ENCODE results near the gene ADAM10. TPM values are rescaled to one million over a fixed set of nuclear protein-coding genes. Genes with fewer than 3 reads are reported as not detected.
A peak's percentile ranks its signal among the peaks of the same experiment; 100 is the strongest.
"Not testable (repeated sequence)": the region's sequence is repeated elsewhere in the genome, so short reads cannot be mapped to it uniquely, and the experiment has no call there.

The ADAM10 gene
- total RNA-seq, 1 experiment from 2014 or later, result 143 TPM

- no peak for DNase-seq (ENCODE audit: low read depth)
Observed at GRCh38 chr15:58611731-58612676, 137.5 kb downstream of the ADAM10 start.

DNA sequence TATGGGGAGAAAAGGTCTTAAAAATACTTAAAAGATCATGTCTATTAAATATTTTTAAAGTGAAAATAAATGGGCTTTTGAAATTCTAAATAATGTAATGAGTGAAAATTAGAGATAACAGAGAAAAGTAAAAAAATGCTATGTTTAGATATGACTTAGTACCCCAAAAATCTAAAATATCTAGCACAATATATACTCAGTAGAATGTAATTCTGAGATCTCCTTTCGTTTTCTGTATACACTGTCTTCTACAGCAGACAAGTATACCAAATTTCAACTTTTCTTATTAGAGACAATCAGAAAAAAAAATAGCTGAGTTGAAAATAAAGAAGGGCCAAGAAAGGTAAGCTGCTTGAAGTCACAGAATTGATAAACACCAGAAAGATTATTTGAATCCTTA lies 140.8 kb downstream of the ADAM10 start:
- DNase-seq (ENCODE audit: low read depth), result no peak

DNA sequence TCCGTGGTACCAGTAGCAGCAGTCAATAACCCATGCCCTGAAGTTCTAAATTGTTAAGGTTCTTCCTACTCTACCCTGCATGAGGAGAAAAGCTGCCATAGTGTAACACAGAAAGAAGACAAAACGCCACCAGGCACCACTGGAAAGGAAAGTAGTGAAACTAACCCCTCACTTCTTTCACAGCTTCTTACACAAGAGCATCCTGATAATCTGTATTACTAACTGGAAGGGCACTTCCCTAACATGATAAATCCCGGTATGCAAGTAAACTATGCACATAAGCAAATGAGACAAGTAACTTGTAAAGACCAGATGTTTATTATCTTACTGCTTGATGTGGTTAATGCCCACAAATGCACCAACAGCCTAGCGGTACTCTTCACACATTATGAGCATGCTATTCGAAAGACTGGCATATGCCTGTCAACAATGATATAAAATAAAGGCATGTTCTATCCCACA lies 141.3 kb downstream of the ADAM10 start:
- DNase-seq (ENCODE audit: low read depth), result peak; percentile 19

GRCh38 chr15:58606577-58607080 lies 142.9 kb downstream of the ADAM10 start:
- DNase-seq (ENCODE audit: low read depth), result no peak

GRCh38 chr15:58605931-58606530 lies 143.5 kb downstream of the ADAM10 start:
- no peak for DNase-seq (ENCODE audit: low read depth)

DNA sequence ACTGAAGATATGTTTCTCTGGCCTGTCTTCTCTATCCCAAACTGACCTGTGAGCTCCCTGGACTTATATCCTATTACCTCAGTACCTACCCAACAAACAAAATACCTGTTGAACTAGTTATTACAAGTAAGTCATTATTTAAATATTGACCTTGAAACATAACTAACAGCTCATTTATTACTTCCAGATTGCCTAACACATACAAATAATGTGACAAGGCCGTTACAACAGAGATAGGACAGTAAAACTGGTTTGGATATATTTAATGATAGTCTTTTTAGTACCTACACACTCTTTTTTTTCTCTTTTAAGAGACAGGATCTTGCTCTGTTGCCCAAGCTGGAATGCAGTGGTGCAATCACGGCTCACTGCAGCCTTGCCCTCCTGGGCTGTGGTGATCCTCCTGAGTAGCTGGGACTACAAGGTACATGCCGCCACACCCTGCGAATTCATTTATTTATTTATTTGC lies 145.0 kb downstream of the ADAM10 start:
- no peak for DNase-seq (ENCODE audit: low read depth)

DNA sequence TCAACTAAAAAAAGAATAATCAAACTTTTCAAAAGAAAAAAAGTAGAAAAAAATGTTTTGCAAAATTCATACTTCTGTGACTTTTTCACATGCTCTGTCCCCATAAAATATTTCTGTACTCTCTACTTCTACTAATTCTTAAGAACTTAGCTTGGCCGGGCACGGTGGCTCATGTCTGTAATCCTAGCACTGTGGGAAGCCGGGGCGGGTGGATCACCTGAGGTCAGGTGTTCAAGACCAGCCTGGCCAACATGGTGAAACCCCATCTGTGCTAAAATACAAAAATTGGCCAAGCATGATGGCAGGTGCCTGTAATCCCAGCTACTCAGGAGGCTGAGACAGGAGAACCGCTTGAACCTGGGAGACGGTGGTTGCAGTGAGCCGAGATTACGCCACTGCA lies 145.6 kb downstream of the ADAM10 start:
- DNase-seq (ENCODE audit: low read depth), result not testable (repeated sequence)

DNA sequence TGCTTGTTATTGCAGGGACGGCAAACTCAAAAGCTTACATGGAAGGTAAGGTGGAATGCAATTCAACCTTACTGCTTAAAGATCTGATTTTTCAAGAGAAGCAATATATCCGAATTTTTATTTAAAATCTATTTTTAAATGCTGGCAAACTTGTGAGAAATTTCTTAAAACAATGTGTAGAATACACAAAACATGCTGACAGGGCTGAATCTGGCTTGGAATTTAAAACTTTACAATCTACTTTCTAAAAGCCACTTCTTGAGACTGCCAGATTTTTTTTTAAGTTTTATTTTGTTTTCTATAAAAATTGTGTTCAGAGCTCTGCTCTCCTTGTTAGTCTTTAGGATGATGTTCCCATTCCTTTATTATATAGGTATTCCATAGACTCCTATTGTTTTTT lies 146.7 kb downstream of the ADAM10 start:
- no peak for DNase-seq (ENCODE audit: low read depth)

DNA sequence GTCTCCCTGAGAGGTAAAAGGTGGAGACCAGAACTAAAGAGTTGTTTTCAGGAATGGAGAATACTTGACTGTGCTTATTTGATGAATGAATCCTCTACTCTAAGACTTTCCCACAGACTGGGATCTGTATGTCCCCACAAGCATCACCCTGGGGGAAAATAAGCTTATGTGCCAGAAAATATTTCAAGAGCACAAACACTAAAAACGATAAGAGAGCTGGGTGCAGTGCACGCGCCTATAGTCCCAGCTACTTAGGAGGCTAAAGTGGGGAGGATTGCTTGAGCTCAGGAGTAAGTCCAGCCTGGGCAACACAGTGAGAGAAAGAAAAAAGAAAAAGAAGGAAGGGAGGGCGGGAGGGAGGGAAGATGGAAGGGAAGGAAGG lies 150.7 kb downstream of the ADAM10 start:
- DNase-seq (ENCODE audit: low read depth), result no peak

DNA sequence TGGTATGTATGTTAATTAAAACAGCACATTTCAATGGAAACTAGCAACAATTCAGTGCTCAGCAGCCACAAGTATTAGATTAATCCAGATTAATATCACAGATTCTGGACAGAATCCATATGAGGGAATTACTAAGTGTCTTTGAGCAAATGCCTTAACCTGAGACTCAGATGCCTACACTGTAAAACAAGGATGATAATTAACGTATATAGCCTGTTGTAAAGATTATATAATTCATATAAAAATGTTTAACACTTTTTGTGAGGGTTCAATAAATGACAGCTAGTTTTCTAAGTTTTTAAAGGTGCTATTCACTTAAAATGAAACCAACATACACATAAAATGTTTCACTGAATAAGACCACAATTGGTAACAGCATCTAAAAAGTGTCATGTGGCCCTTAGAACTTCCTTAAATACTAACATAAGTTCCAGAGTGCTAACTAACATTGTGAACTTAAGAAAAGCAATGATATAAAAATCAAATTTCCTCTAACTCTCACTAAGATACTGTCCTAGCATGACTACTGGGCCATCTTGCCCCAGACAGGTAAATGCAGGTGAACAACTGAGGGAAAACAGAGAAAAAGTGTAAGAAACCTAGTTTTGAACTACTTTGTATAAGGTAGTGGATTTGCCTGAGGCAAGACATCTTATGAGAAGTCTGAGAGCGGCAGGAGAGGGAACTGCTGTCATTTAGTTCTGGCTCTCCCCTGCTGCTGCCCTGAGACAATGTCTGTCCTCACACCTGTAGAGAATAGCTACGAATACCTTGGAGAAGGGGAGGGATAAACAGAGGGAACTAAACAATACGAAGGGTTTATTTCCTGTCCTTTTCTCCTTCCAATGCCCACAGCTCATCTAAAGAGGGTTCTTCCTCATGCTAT lies 151.3 kb downstream of the ADAM10 start:
- DNase-seq (ENCODE audit: low read depth), result no peak

GRCh38 chr15:58595516-58596263 lies 153.8 kb downstream of the ADAM10 start:
- DNase-seq (ENCODE audit: low read depth), result no peak

- no peak for DNase-seq (ENCODE audit: low read depth)
Observed at GRCh38 chr15:58594898-58595297, 154.6 kb downstream of the ADAM10 start.

GRCh38 chr15:58593870-58594269 lies 155.6 kb downstream of the ADAM10 start:
- DNase-seq (ENCODE audit: low read depth), result no peak

DNA sequence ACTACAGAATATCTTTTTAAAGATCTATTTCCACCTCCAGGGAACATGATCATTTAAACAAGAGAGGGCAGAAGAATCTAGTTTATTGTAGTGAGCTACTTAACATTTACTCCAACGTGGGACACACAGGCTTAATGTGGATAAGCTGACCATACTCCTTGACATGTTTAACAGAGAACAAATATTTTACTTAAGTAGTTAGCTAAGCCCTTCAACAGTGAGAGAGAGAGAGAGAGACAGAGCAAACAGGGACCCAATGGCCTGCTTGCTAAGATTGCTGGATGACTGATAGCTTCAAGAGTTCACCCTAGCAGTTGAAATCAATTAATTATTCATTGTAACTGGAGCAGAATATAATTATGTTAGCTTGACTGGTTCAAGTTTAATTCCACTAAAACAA lies 158.6 kb downstream of the ADAM10 start:
- no peak for DNase-seq (ENCODE audit: low read depth)

GRCh38 chr15:58590236-58590635 lies 159.3 kb downstream of the ADAM10 start:
- no peak for DNase-seq (ENCODE audit: low read depth)

DNA sequence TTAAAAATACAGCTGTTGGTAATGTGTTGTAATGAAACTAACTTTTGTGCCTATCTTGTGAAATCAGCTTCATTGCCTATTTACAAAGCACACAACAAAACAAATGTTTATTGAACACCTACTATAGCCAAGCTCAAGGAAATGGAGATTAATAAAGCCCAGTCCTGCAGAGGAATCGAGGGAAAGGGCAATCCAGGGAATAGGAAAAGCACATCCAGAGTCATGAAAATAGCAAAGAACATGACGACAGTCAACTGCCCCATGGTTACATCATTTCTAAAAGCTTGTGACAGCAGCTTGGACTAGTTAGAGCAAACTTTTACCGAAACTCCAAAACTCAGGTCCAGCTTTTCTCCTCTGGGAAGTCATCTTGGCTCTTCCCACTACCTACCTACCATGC lies 160.5 kb downstream of the ADAM10 start:
- no peak for DNase-seq (ENCODE audit: low read depth)

DNA sequence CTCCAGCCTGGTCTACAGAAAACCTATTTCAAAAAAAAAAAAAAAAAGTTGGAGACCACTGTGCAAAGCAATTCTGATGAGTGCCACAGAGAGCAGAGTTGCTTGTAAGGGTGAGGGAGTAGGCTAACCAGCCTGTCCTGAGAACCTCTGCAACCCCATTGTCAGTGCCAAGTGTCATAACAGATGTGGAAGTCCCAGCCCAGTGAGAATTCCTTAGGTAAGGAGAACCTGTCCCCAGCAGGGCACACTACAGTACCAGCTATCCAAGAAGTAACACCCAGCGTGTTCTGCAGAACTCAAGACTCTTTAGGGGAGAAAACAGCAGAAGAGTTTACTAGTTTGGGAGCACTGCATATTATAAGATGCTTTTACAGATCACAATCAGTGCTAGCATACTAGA lies 161.4 kb downstream of the ADAM10 start:
- no peak for DNase-seq (ENCODE audit: low read depth)

GRCh38 chr15:58587486-58587885 lies 162.0 kb downstream of the ADAM10 start:
- DNase-seq (ENCODE audit: low read depth), result no peak

GRCh38 chr15:58585693-58586443 lies 163.6 kb downstream of the ADAM10 start:
- no peak for DNase-seq (ENCODE audit: low read depth)

All from LHCN-M2 (cell line).